SK-N-SH treated with all-trans-retinoic acid at 6 μM for 48 hours (cell line): ENCODE data around the gene GHRHR.

ENCODE experiments used
- CSDC2 ChIP-seq: fragments of 250-450 bp; sonication (Bioruptor Pico); IDR thresholded peaks from 2 replicates; pipeline ENCODE4 v1.5.0; 2020; ENCODE audit warnings: mild to moderate bottlenecking, moderate library complexity
- ESRRG ChIP-seq: fragments of 250-450 bp; sonication (Bioruptor Pico); IDR thresholded peaks from 2 replicates; pipeline ENCODE4 v1.6.1; 2021; ENCODE audit warnings: mild to moderate bottlenecking
- GLIS3 ChIP-seq: fragments of 250-450 bp; sonication (Bioruptor Pico); IDR thresholded peaks from 2 replicates; pipeline ENCODE4 v1.5.0; 2020; ENCODE audit warnings: mild to moderate bottlenecking, moderate library complexity
- PPARA ChIP-seq: fragments of 250-450 bp; sonication (Bioruptor Pico); IDR thresholded peaks from 2 replicates; pipeline ENCODE4 v1.5.0; 2020; ENCODE audit warnings: mild to moderate bottlenecking, borderline replicate concordance
- RARB ChIP-seq: fragments of 250-450 bp; sonication (Bioruptor Pico); IDR thresholded peaks from 2 replicates; pipeline ENCODE4 v1.8.0; 2021; ENCODE audit warnings: mild to moderate bottlenecking, moderate library complexity
- ZC3H10 ChIP-seq: fragments of 250-450 bp; sonication (Bioruptor Pico); IDR thresholded peaks from 2 replicates; pipeline ENCODE4 v1.5.1; 2021; ENCODE audit warnings: mild to moderate bottlenecking, moderate library complexity
- ZFP30 ChIP-seq: fragments of 450-650 bp; formaldehyde crosslinking; IDR thresholded peaks from 2 replicates; pipeline ENCODE4 v1.5.0; 2022; ENCODE audit warnings: mild to moderate bottlenecking, moderate library complexity
- ZNF565 ChIP-seq: fragments of 450-650 bp; formaldehyde crosslinking; conservative IDR thresholded peaks from 2 replicates; pipeline ENCODE4 v1.5.0; 2020; ENCODE audit warnings: low read depth, mild to moderate bottlenecking, moderate library complexity
- ZNF8 ChIP-seq: fragments of 450-650 bp; formaldehyde crosslinking; IDR thresholded peaks from 2 replicates; pipeline ENCODE4 v1.5.0; 2020; ENCODE audit warnings: mild to moderate bottlenecking, moderate library complexity
- TF ChIP-seq, protein P1 (sequence below): fragments of 250-450 bp; sonication (Bioruptor Pico); IDR thresholded peaks from 2 replicates; pipeline ENCODE4 v1.5.1; 2020; ENCODE audit warnings: low read depth, mild to moderate bottlenecking, moderate library complexity

DNA sequence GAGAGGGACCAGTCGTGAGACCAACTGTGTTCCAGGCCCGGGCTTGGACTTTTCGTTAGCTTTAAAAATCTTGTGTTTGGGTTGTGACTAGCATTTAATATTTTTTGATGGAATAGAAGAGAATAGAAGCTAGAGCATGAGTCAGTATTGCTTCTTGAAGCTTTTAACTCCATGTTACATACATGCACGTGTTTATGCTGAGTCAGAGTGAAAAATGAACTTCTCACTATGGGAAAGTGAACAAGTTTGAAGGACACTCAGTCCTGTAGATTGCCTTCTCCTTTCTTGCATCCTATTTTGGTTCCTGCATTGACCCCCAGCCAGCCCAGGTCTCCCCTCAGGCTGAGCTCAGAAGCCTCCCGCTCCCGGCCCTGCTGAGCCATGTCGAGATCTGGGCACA lies 31.8 kb downstream of the GHRHR start:
- TF ChIP-seq RARB (CRISPR knock-in tag) (no peak), ZFP30 (CRISPR knock-in tag) (no peak), CSDC2 (CRISPR knock-in tag) (no peak), ZC3H10 (CRISPR knock-in tag) (no peak), ZNF565 (CRISPR knock-in tag) (no peak), GLIS3 (CRISPR knock-in tag) (no peak), ZNF8 (no peak), PPARA (CRISPR knock-in tag) (no peak), ESRRG (no peak)
- TF ChIP-seq, protein P1, sequence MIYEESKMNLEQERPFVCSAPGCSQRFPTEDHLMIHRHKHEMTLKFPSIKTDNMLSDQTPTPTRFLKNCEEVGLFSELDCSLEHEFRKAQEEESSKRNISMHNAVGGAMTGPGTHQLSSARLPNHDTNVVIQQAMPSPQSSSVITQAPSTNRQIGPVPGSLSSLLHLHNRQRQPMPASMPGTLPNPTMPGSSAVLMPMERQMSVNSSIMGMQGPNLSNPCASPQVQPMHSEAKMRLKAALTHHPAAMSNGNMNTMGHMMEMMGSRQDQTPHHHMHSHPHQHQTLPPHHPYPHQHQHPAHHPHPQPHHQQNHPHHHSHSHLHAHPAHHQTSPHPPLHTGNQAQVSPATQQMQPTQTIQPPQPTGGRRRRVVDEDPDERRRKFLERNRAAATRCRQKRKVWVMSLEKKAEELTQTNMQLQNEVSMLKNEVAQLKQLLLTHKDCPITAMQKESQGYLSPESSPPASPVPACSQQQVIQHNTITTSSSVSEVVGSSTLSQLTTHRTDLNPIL (CRISPR knock-in tag) = no peak
